SK-N-SH treated with all-trans-retinoic acid at 6 μM for 48 hours (cell line): ENCODE measurements around the gene FOLH1.
"Not testable (repeated sequence)": the region's sequence is repeated elsewhere in the genome, so short reads cannot be mapped to it uniquely, and the experiment has no call there.

Experiments used
- ARNTL ChIP-seq: fragments of 450-650 bp; formaldehyde crosslinking; IDR thresholded peaks from 2 replicates; pipeline ENCODE4 v1.5.0; 2020; ENCODE audit warnings: low read depth, mild to moderate bottlenecking, moderate library complexity, borderline replicate concordance
- CSRNP3 ChIP-seq: fragments of 250-450 bp; sonication (Bioruptor Pico); IDR thresholded peaks from 2 replicates; pipeline ENCODE4 v1.5.1; 2021; ENCODE audit warnings: mild to moderate bottlenecking, moderate library complexity
- ESRRG ChIP-seq: fragments of 250-450 bp; sonication (Bioruptor Pico); IDR thresholded peaks from 2 replicates; pipeline ENCODE4 v1.6.1; 2021; ENCODE audit warnings: mild to moderate bottlenecking
- PATZ1 ChIP-seq: fragments of 250-450 bp; sonication (Bioruptor Pico); IDR thresholded peaks from 2 replicates; pipeline ENCODE4 v1.8.0; 2020; ENCODE audit warnings: mild to moderate bottlenecking, moderate library complexity, borderline replicate concordance
- RARB ChIP-seq: fragments of 250-450 bp; sonication (Bioruptor Pico); IDR thresholded peaks from 2 replicates; pipeline ENCODE4 v1.8.0; 2021; ENCODE audit warnings: mild to moderate bottlenecking, moderate library complexity
- SNAI2 ChIP-seq: fragments of 250-450 bp; sonication (Bioruptor Pico); IDR thresholded peaks from 2 replicates; pipeline ENCODE4 v1.5.0; 2020; ENCODE audit warnings: mild to moderate bottlenecking, moderate library complexity
- ZNF565 ChIP-seq: fragments of 450-650 bp; formaldehyde crosslinking; conservative IDR thresholded peaks from 2 replicates; pipeline ENCODE4 v1.5.0; 2020; ENCODE audit warnings: low read depth, mild to moderate bottlenecking, moderate library complexity

- TF ChIP-seq RARB; ESRRG; ZNF565 (CRISPR knock-in tag); CSRNP3 (CRISPR knock-in tag); ARNTL; PATZ1 (CRISPR knock-in tag); SNAI2 (CRISPR knock-in tag): not testable (repeated sequence)
These were observed 30.5 kb downstream of the FOLH1 start for GRCh38 chr11:49177936-49178335.
